Fibroblast of mammary gland (primary cell): ENCODE results near the gene OR52L1.

Experiments used
- DNase-seq: peaks from one replicate; pipeline ENCODE4 v3.0.0-alpha.2; 2010; ENCODE audit warnings: low read depth
- H3K4me3 ChIP-seq: 2 replicates; pipeline ENCODE4 v1.5.1; 2011; ENCODE audit warnings: low read depth, mild to moderate bottlenecking, low read length, moderate library complexity; ENCODE audit not compliant: control insufficient read depth
- TF ChIP-seq, protein P1 (sequence below): conservative IDR thresholded peaks from 2 replicates; pipeline ENCODE4 v1.5.1; 2011; ENCODE audit warnings: low read depth, low read length, inconsistent platforms; ENCODE audit not compliant: control insufficient read depth, insufficient read depth

Gene OR52L1

DNA sequence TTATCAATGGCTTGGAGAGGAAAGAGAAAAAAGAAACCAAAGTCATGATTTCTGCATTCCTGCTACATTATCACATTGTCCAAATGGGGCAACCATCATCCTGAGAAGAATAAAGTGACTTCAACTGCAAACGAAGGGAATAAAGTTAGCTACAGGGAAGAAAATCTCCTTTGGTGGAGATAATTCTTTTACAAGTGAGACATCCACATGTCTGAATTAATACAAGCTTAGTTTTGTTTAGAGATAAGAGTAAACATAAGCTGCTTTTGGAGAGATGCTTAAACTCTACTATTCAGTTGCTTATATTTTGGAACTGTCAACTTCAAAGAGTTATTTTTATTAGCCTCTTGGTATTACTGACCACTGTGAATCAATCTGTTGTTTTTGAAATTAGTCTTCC is at the start of gene OR52L1:
TSS of gene OR52L1 (minus strand) at position 101 of the 400 bp plus-strand sequence. CDS start at position 46, 55 bp downstream.
- TF ChIP-seq, protein P1, sequence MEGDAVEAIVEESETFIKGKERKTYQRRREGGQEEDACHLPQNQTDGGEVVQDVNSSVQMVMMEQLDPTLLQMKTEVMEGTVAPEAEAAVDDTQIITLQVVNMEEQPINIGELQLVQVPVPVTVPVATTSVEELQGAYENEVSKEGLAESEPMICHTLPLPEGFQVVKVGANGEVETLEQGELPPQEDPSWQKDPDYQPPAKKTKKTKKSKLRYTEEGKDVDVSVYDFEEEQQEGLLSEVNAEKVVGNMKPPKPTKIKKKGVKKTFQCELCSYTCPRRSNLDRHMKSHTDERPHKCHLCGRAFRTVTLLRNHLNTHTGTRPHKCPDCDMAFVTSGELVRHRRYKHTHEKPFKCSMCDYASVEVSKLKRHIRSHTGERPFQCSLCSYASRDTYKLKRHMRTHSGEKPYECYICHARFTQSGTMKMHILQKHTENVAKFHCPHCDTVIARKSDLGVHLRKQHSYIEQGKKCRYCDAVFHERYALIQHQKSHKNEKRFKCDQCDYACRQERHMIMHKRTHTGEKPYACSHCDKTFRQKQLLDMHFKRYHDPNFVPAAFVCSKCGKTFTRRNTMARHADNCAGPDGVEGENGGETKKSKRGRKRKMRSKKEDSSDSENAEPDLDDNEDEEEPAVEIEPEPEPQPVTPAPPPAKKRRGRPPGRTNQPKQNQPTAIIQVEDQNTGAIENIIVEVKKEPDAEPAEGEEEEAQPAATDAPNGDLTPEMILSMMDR: no peak
- no peak for DNase-seq

GRCh38 chr11:6030708-6031405 is 44.1 kb upstream of the OR52L1 start, which contains the start of gene OR56A1:
Gene OR56A1 (minus strand): TSS chr11:6030758. CDS start chr11:6027692, 3,066 bp downstream.
- TF ChIP-seq, protein P1: no peak
- H3K4me3 ChIP-seq: no peak within 1 kb of the TSS
- DNase-seq: no peak

More for the DNA sequence above, at the start of gene OR52L1:
- H3K4me3 ChIP-seq: no peak within 1 kb of the TSS

DNA sequence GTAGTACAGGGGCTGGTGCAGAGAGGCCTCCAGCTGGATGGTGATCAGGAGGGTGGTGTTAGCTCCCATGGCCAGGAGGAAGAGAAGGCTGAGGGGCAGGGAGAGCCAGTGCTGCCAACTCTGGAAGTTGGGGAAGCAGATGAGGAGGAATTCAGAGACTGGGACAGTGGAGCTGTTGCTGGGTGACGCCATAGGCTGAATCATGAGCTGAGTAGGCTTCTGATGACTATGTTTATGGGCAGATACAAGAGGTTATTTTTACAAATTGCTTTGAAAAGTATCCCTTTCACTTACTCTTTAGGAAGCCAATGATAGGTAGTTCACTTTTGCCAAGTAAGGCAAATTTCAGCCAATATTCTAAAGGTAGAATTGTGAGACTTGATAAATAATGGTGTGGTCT is 40.7 kb upstream of the OR52L1 start:
- TF ChIP-seq, protein P1: no peak
- peak; percentile 12 for DNase-seq
- H3K4me3 ChIP-seq: no peak overlapping the region

DNA sequence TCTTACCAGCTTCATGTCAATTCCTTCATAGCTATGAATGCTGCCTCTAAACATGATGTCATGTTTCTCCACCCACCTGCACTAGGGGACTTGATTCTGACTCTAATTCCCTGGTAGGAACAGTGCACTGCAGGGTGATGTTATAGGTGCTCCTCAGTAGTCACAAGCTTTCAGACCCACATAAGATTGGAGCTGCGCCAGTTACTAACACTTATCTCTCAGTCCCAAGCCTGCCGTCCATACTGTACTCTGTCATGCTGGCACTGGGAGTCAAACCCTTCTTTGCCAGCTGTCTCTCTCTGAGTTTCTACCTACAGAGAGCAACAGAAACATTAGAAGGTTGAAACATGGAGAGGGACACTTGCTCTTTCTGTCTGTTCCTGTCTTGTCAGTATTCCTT is 38.3 kb upstream of the OR52L1 start:
- DNase-seq: no peak
- TF ChIP-seq, protein P1: no peak
- H3K4me3 ChIP-seq: no peak overlapping the region

- TF ChIP-seq, protein P1: peak; percentile 49
- peak; percentile 50 for DNase-seq
- no peak overlapping the region for H3K4me3 ChIP-seq
Observed at GRCh38 chr11:6022956-6023355, 36.2 kb upstream of the OR52L1 start.

DNA sequence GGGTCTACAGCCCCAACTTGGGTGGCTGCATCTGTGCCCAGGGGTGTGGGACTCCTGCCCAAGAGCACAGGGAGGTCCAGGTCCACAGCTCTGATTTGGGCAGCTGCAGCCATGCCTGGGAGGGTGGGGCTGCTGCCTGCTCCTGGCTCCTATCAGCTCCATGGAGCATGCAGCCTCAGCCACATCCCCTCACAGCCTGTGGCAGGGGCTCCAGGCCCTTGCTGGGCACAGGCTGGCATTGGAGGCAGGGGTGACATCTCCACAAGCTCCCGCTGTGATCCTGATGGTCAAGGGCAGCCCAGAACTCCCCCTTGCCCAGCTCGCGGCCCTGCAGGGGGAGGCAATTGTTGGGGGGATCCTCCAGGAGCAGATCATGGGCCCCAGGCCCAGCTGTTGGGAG is 26.3 kb upstream of the OR52L1 start:
- no peak overlapping the region for H3K4me3 ChIP-seq
- TF ChIP-seq, protein P1: no peak

More for the DNA sequence above, 26.3 kb upstream of the OR52L1 start:
- DNase-seq: no peak
